ENCODE results near the gene RBMS1. TPM values are rescaled to one million over a fixed set of nuclear protein-coding genes. Genes with fewer than 3 reads are reported as not detected.

The RBMS1 gene
- total RNA-seq, 2 donors from 2014 or later: 6.3 to 21.1 TPM

GRCh38 chr2:160516547-160517365 lies 23.1 kb upstream of the RBMS1 start:
- DNase-seq: no peak
- no peaks in the 10 kb centered on the region for H3K4me1 ChIP-seq
- no peaks in the 10 kb centered on the region for H3K27me3 ChIP-seq
- no peak overlapping the region for H3K9ac ChIP-seq (ENCODE audit: low read depth in 2 of 2, low read length in 2 of 2)
- H3K27ac ChIP-seq: no peak overlapping the region
- H3K9me3 ChIP-seq: no peaks in the 10 kb centered on the region
- intact Hi-C loops (cut with DNase I): no loop called here
- no peak overlapping the region for H3K4me3 ChIP-seq
- TF ChIP-seq, protein P1, sequence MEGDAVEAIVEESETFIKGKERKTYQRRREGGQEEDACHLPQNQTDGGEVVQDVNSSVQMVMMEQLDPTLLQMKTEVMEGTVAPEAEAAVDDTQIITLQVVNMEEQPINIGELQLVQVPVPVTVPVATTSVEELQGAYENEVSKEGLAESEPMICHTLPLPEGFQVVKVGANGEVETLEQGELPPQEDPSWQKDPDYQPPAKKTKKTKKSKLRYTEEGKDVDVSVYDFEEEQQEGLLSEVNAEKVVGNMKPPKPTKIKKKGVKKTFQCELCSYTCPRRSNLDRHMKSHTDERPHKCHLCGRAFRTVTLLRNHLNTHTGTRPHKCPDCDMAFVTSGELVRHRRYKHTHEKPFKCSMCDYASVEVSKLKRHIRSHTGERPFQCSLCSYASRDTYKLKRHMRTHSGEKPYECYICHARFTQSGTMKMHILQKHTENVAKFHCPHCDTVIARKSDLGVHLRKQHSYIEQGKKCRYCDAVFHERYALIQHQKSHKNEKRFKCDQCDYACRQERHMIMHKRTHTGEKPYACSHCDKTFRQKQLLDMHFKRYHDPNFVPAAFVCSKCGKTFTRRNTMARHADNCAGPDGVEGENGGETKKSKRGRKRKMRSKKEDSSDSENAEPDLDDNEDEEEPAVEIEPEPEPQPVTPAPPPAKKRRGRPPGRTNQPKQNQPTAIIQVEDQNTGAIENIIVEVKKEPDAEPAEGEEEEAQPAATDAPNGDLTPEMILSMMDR (IDR thresholded peaks at IDR 0.05): no peak
- no peaks in the 10 kb centered on the region for H3K36me3 ChIP-seq

DNA sequence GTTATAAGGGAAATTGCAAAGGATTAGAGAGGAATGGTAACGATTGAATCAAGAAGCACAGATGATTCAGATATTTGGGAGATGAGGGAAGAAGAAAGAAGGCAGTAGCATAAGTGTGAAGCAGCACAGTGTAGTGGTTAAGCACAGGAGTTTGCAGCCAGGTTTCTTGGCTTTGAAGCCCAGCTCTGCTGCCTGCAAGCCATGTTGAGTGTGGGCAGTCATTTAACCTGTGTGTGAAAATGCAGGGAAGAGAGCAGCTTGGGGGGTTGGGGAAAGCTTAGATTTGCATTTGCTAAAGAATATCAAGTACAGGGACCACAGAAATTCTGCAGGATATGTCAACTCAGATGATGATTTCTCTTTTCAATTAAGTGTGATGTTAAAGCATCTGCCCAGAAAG lies 21.5 kb upstream of the RBMS1 start:
- Histone ChIP-seq H3K9me3 (no peaks in the 10 kb centered on the region), H3K27me3 (no peaks in the 10 kb centered on the region), H3K27ac (no peak overlapping the region), H3K4me1 (no peaks in the 10 kb centered on the region), H3K9ac (ENCODE audit: low read depth in 2 of 2, low read length in 2 of 2) (no peak overlapping the region), H3K4me3 (no peak overlapping the region), H3K36me3 (no peaks in the 10 kb centered on the region)
- DNase-seq: no peak
- TF ChIP-seq, protein P1 (IDR thresholded peaks at IDR 0.05): no peak
- intact Hi-C loops (cut with DNase I): no loop called here

- no peaks in the 10 kb centered on the region for H3K9me3 ChIP-seq
- H3K27ac ChIP-seq: no peak overlapping the region
- H3K36me3 ChIP-seq: no peaks in the 10 kb centered on the region
- H3K4me3 ChIP-seq: no peak overlapping the region
- H3K4me1 ChIP-seq: no peaks in the 10 kb centered on the region
- intact Hi-C loops (cut with DNase I): no loop called here
- DNase-seq: no peak
- no peaks in the 10 kb centered on the region for H3K27me3 ChIP-seq
- H3K9ac ChIP-seq (ENCODE audit: low read depth in 2 of 2, low read length in 2 of 2): no peak overlapping the region
- TF ChIP-seq, protein P1 (IDR thresholded peaks at IDR 0.05): no peak
Observed at GRCh38 chr2:160513120-160513519, 19.5 kb upstream of the RBMS1 start.

- TF ChIP-seq, protein P1 (IDR thresholded peaks at IDR 0.05): no peak
- no peaks in the 10 kb centered on the region for H3K36me3 ChIP-seq
- no peak overlapping the region for H3K9ac ChIP-seq (ENCODE audit: low read depth in 2 of 2, low read length in 2 of 2)
- DNase-seq: no peak
- no peak overlapping the region for H3K4me3 ChIP-seq
- intact Hi-C loops (cut with DNase I): no loop called here
- no peaks in the 10 kb centered on the region for H3K9me3 ChIP-seq
- H3K27me3 ChIP-seq: no peaks in the 10 kb centered on the region
- no peaks in the 10 kb centered on the region for H3K4me1 ChIP-seq
- no peak overlapping the region for H3K27ac ChIP-seq
Observed at GRCh38 chr2:160512491-160512890, 18.9 kb upstream of the RBMS1 start.

DNA sequence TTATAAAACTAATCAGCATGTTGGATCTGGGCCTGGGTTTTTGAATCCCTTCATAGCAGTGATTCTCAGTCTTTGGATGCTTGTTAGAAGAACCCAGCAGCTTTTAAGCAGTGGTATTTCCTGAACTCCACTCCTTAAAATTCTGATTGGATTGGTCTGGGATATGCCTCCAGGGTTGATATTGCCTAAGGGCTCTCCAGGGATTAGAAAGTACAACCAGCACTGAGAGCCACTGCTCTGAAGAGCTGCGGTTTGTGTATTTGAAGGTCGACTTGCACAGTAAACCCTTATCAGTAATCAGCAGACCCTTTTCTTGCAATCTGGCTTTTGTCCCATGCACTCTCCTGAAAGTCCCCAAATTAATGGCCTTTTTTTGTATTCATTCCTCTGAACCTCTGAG lies 17.0 kb upstream of the RBMS1 start:
- no peak overlapping the region for H3K27ac ChIP-seq
- TF ChIP-seq, protein P1 (IDR thresholded peaks at IDR 0.05): no peak
- no peak for DNase-seq
- no peak overlapping the region for H3K9ac ChIP-seq (ENCODE audit: low read depth in 2 of 2, low read length in 2 of 2)
- no peak overlapping the region for H3K4me3 ChIP-seq
- H3K4me1 ChIP-seq: no peaks in the 10 kb centered on the region
- H3K9me3 ChIP-seq: no peaks in the 10 kb centered on the region
- H3K27me3 ChIP-seq: no peaks in the 10 kb centered on the region
- no peaks in the 10 kb centered on the region for H3K36me3 ChIP-seq
- intact Hi-C loops (cut with DNase I): no loop called here
